MM.1S (cell line): ENCODE measurements around the gene MZF1.
"Not testable (repeated sequence)": the region's sequence is repeated elsewhere in the genome, so short reads cannot be mapped to it uniquely, and the experiment has no call there.

ENCODE experiments used
- DNase-seq: peaks from one replicate; pipeline ENCODE4 v3.0.0-alpha.2; 2015
- H2AFZ ChIP-seq: fragments of 300-600 bp; sonication (generic); 2 replicates; pipeline ENCODE4 v1.6.0; 2016; ENCODE audit warnings: antibody characterized with exemption, low read length
- H3F3A ChIP-seq: fragments of 300-600 bp; sonication (generic); 2 replicates; pipeline ENCODE4 v1.6.1; 2016; ENCODE audit warnings: mild to moderate bottlenecking, antibody characterized with exemption, low read length, moderate library complexity, mixed read lengths; ENCODE audit not compliant: insufficient read depth
- H3K27ac ChIP-seq: fragments of 300-600 bp; sonication (generic); 2 replicates; pipeline ENCODE4 v1.5.1; 2016; ENCODE audit warnings: mild to moderate bottlenecking, low read length
- H3K27me3 ChIP-seq: fragments of 300-600 bp; sonication (generic); replicated peaks from 2 replicates; pipeline ENCODE4 v1.6.0; 2016; ENCODE audit warnings: low read length; ENCODE audit not compliant: insufficient read depth
- H3K36me3 ChIP-seq: fragments of 300-600 bp; sonication (generic); replicated peaks from 2 replicates; pipeline ENCODE4 v1.6.1; 2016; ENCODE audit warnings: mild to moderate bottlenecking, low read length, mixed read lengths; ENCODE audit not compliant: insufficient read depth
- H3K4me1 ChIP-seq: fragments of 300-600 bp; sonication (generic); 2 replicates; pipeline ENCODE4 v1.6.1; 2016; ENCODE audit warnings: low read length, mixed read lengths
- H3K4me2 ChIP-seq: fragments of 300-600 bp; sonication (generic); 2 replicates; pipeline ENCODE4 v1.6.0; 2016; ENCODE audit warnings: low read depth, low read length
- H3K4me3 ChIP-seq: fragments of 300-600 bp; sonication (generic); 2 replicates; pipeline ENCODE4 v1.5.1; 2016; ENCODE audit warnings: low read length, mixed read lengths
- H3K79me2 ChIP-seq: fragments of 300-600 bp; sonication (generic); 2 replicates; pipeline ENCODE4 v1.6.1; 2016; ENCODE audit warnings: mixed run types, low read length, mixed read lengths
- H3K9ac ChIP-seq: fragments of 300-600 bp; sonication (generic); 2 replicates; pipeline ENCODE4 v1.6.1; 2016; ENCODE audit warnings: low read length, mixed read lengths
- H3K9me2 ChIP-seq: fragments of 300-600 bp; sonication (generic); replicated peaks from 2 replicates; pipeline ENCODE4 v1.6.1; 2016; ENCODE audit warnings: mild to moderate bottlenecking, low read length, mixed read lengths; ENCODE audit not compliant: insufficient read depth
- H3K9me3 ChIP-seq: fragments of 300-600 bp; sonication (generic); replicated peaks from 2 replicates; pipeline ENCODE4 v1.6.1; 2016; ENCODE audit warnings: mild to moderate bottlenecking, low read length, mixed read lengths; ENCODE audit not compliant: insufficient read depth
- H4K20me1 ChIP-seq: fragments of 300-600 bp; sonication (generic); 2 replicates; pipeline ENCODE4 v1.6.1; 2016; ENCODE audit warnings: mild to moderate bottlenecking, low read length, moderate library complexity, mixed read lengths; ENCODE audit not compliant: insufficient read depth
- CTCF ChIP-seq: fragments of 300-600 bp; sonication (generic); IDR thresholded peaks from 2 replicates; pipeline ENCODE4 v1.5.1; 2016; ENCODE audit warnings: antibody characterized with exemption, low read length, mixed read lengths
- EZH2 ChIP-seq: fragments of 300-600 bp; sonication (generic); optimal IDR thresholded peaks from 2 replicates; pipeline ENCODE3; 2017; ENCODE audit warnings: low read depth, mild to moderate bottlenecking, antibody characterized with exemption, low read length, mixed read lengths
- EZH2phosphoT487 ChIP-seq: fragments of 300-600 bp; sonication (generic); IDR thresholded peaks from 2 replicates; pipeline ENCODE4 v1.6.1; 2018; ENCODE audit warnings: antibody characterized with exemption, low read length

MZF1 gene

GRCh38 chr19:58543826-58544590 lies 29.1 kb downstream of the MZF1 start, which contains the start of gene TRIM28:
Gene TRIM28 (plus strand): TSS chr19:58544064. CDS start chr19:58544758, 694 bp downstream.
- peaks cover 19% of the 10 kb centered on the region for H3K36me3 ChIP-seq
- peak within 1 kb of the TSS; percentile 89 for H3K4me3 ChIP-seq
- no peaks in the 10 kb centered on the region; the same call in 1 of the 2 replicates for H3K27me3 ChIP-seq
- no peaks in the 10 kb centered on the region for H3K9me3 ChIP-seq
- H3K79me2 ChIP-seq, result peaks cover 44% of the 10 kb centered on the region
- H2AFZ ChIP-seq, result peak within 1 kb of the TSS; percentile 78
- H3K4me1 ChIP-seq, result peaks cover 11% of the 10 kb centered on the region
- peak within 1 kb of the TSS; percentile 77 for H3K9ac ChIP-seq
- peak within 1 kb of the TSS; percentile 74 for H3K4me2 ChIP-seq
- peaks cover 29% of the 10 kb centered on the region for H4K20me1 ChIP-seq
- H3K27ac ChIP-seq, result peak within 1 kb of the TSS; percentile 93
- no peaks in the 10 kb centered on the region for H3K9me2 ChIP-seq
- H3F3A ChIP-seq, result peaks cover 8% of the 10 kb centered on the region; the same call in 1 of the 2 replicates
- TF ChIP-seq EZH2 (no peak), EZH2phosphoT487 (no peak), CTCF (no peak)
- peak; percentile 97 for DNase-seq

GRCh38 chr19:58542641-58543372 lies 30.3 kb downstream of the MZF1 start:
- not testable (repeated sequence) for H3F3A ChIP-seq, H3K9ac ChIP-seq, H3K4me3 ChIP-seq, H2AFZ ChIP-seq, H3K4me2 ChIP-seq, H3K9me2 ChIP-seq, DNase-seq, H3K9me3 ChIP-seq, H3K27ac ChIP-seq
- peaks cover 11% of the 10 kb centered on the region for H3K27me3 ChIP-seq
- H3K36me3 ChIP-seq, result peaks cover 15% of the 10 kb centered on the region
- H4K20me1 ChIP-seq, result peaks cover 29% of the 10 kb centered on the region
- H3K79me2 ChIP-seq, result peaks cover 32% of the 10 kb centered on the region
- peaks cover 11% of the 10 kb centered on the region for H3K4me1 ChIP-seq

GRCh38 chr19:58539169-58539559 lies 34.0 kb downstream of the MZF1 start:
- not testable (repeated sequence) for DNase-seq, H3K4me1 ChIP-seq, H3K27ac ChIP-seq, H3K36me3 ChIP-seq, H3K9me2 ChIP-seq, H3K4me3 ChIP-seq, H3K9ac ChIP-seq, H3F3A ChIP-seq, H3K79me2 ChIP-seq, H4K20me1 ChIP-seq, H3K4me2 ChIP-seq, H3K9me3 ChIP-seq, H2AFZ ChIP-seq
- peaks cover 20% of the 10 kb centered on the region for H3K27me3 ChIP-seq

- H3K36me3 ChIP-seq, result no peaks in the 10 kb centered on the region
- H3K4me3 ChIP-seq, result no peak overlapping the region
- peaks cover under 1% of the 10 kb centered on the region; the same call in 1 of the 2 replicates for H3F3A ChIP-seq
- TF ChIP-seq EZH2phosphoT487, result no peak
- TF ChIP-seq CTCF, result no peak
- TF ChIP-seq EZH2, result no peak
- H3K4me1 ChIP-seq, result no peaks in the 10 kb centered on the region
- H3K27ac ChIP-seq, result no peak overlapping the region
- H3K9me3 ChIP-seq, result no peaks in the 10 kb centered on the region
- H2AFZ ChIP-seq, result no peak overlapping the region
- no peaks in the 10 kb centered on the region for H4K20me1 ChIP-seq
- peaks cover 26% of the 10 kb centered on the region for H3K27me3 ChIP-seq
- no peak for DNase-seq
- no peaks in the 10 kb centered on the region for H3K79me2 ChIP-seq
- no peak overlapping the region for H3K4me2 ChIP-seq
- H3K9ac ChIP-seq, result no peak overlapping the region
- H3K9me2 ChIP-seq, result no peaks in the 10 kb centered on the region
Observed at GRCh38 chr19:58538257-58539168, 34.6 kb downstream of the MZF1 start.
